ENCODE data around the gene HTR6.

GRCh38 chr1:19637606-19638005 is 27.1 kb upstream of the HTR6 start:
- TF ChIP-seq EP300 (IDR thresholded peaks at IDR 0.05; ENCODE audit: borderline replicate concordance) (no peak), YY1 (IDR thresholded peaks at IDR 0.05; ENCODE audit: low read depth) (no peak)
